Panc1 (cell line): Measurements from ENCODE around the gene C4orf51. TPM values are rescaled to one million over a fixed set of nuclear protein-coding genes. Genes with fewer than 3 reads are reported as not detected.

Experiments
- ATAC-seq: fragments of 200-7000 bp; cut with Tn5 transposase; 2 replicates; pipeline ENCODE4 v1.9.1; 2020; ENCODE audit warnings: mild to moderate bottlenecking, moderate library complexity
- BruUV-seq: library from RNA; stranded (reverse); fragments of 400-500 nt; replicated peaks from 2 replicates; lab custom pipeline; 2021; lab: Mats Ljungman, UMichigan
- CTCF ChIA-PET: fragments of 300-600 bp; sonication (Branson Sonifier 250); formaldehyde crosslinking; loops from one replicate; lab custom pipeline; 2022; ENCODE audit warnings: antibody characterized with exemption; lab: Charles Lee
- POLR2A ChIA-PET: fragments of 300-600 bp; sonication (Branson Sonifier 250); formaldehyde crosslinking; loops from one replicate; lab custom pipeline; 2022; ENCODE audit warnings: antibody characterized with exemption; lab: Charles Lee
- DNase-seq: peaks from one replicate; pipeline ENCODE4 v3.0.0-alpha.2; 2010; ENCODE audit warnings: low read depth, low spot score
- H3K27ac ChIP-seq: 2 replicates; pipeline ENCODE4 v1.5.1; 2011; ENCODE audit warnings: mild to moderate bottlenecking, low read length, inconsistent platforms
- H3K27me3 ChIP-seq: fragments of 200-500 bp; sonication (Bioruptor generic); 2 replicates; pipeline ENCODE4 v1.6.0; 2014; ENCODE audit warnings: low read length, inconsistent platforms; ENCODE audit not compliant: control insufficient read depth, insufficient read depth
- H3K36me3 ChIP-seq: fragments of 200-500 bp; sonication (Bioruptor generic); 2 replicates; pipeline ENCODE4 v1.5.1; 2014; ENCODE audit warnings: inconsistent platforms, mild to moderate bottlenecking, low read length, moderate library complexity; ENCODE audit not compliant: control insufficient read depth, insufficient read depth
- H3K4me1 ChIP-seq: 2 replicates; pipeline ENCODE4 v1.5.1; 2011; ENCODE audit warnings: inconsistent platforms, mild to moderate bottlenecking, low read length, moderate library complexity; ENCODE audit not compliant: control insufficient read depth, insufficient read depth
- H3K4me3 ChIP-seq, 2 experiments: 2 replicates each; pipeline ENCODE4 v1.5.1; 2011 to 2012; ENCODE audit warnings: low read depth in 2 of 2, low read length in 2 of 2, mild to moderate bottlenecking in 2 of 2, inconsistent platforms in 1 of 2, moderate library complexity in 1 of 2
- H3K9me3 ChIP-seq: fragments of 200-500 bp; sonication (Bioruptor generic); 2 replicates; pipeline ENCODE4 v1.5.1; 2014; ENCODE audit warnings: low read depth, mild to moderate bottlenecking, inconsistent platforms, low read length, moderate library complexity; ENCODE audit not compliant: control insufficient read depth, insufficient read depth
- POLR2AphosphoS5 ChIP-seq: IDR thresholded peaks from 2 replicates; pipeline ENCODE4 v1.6.1; 2012; ENCODE audit warnings: mild to moderate bottlenecking, low read depth, low read length, moderate library complexity
- SIN3A ChIP-seq: IDR thresholded peaks from 2 replicates; pipeline ENCODE4 v1.6.1; 2012; ENCODE audit warnings: low read depth, mild to moderate bottlenecking, low read length, moderate library complexity, borderline replicate concordance; ENCODE audit not compliant: insufficient read depth
- TCF7L2 ChIP-seq: IDR thresholded peaks from 2 replicates; pipeline ENCODE4 v1.6.1; 2011; ENCODE audit warnings: mild to moderate bottlenecking, low read depth, low read length, inconsistent platforms
- in situ Hi-C: cut with HindIII; loops from 2 replicates; pipeline ENCODE4 v1.10.0; 2016; ENCODE audit warnings: low sequenced_read_pairs, low pct_unique_long_range_greater_than_20kb
- intact Hi-C: fragments of 100-400 bp; cut with micrococcal nuclease; formaldehyde crosslinking; loops from one replicate; pipeline ENCODE4 v1.10.0; 2022; ENCODE audit not compliant: unreplicated experiment
- total RNA-seq: library from RNA; stranded (reverse); gene quantifications from one replicate; pipeline ENCODE4 v1.2.1, GENCODE V29; 2021; ENCODE audit not compliant: unreplicated experiment
- TF ChIP-seq, protein P1 (sequence below): fragments of 450-650 bp; IDR thresholded peaks from 2 replicates; pipeline ENCODE4 v1.5.1; 2017; ENCODE audit warnings: mild to moderate bottlenecking
- TF ChIP-seq, protein P2 (sequence below), 2 experiments: IDR thresholded peaks; 2 replicates each; pipeline ENCODE4 v1.6.1; 2011 to 2012; ENCODE audit warnings: low read depth in 2 of 2, control low read depth in 1 of 2, low read length in 1 of 2, mild to moderate bottlenecking in 1 of 2, moderate library complexity in 1 of 2; ENCODE audit not compliant: insufficient read depth in 1 of 2

C4orf51 gene
- total RNA-seq, 1 experiment from 2014 or later: not detected

DNA sequence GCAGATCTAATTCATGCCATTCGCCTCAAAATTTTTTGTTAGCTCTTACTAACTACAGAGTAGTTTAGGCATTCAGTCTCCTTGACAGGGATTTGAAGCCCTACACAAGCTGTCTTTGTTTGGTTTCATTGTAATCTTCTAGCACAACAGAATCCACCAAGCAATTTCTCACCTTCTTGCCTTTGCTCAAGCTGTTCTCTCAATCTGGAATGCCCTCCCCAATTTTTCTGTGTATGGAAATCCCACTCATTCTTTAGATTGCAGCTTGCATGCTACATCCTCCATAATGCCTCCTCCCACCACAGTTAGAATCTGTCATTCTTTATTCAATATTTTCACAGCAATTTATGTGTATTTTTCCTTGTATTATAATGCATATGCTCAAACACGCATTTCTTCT is 63.7 kb downstream of the C4orf51 start:
- Histone ChIP-seq H3K4me1 (no peaks in the 10 kb centered on the region), H3K36me3 (no peaks in the 10 kb centered on the region), H3K27me3 (no peaks in the 10 kb centered on the region), H3K27ac (no peak overlapping the region), H3K9me3 (no peaks in the 10 kb centered on the region), H3K4me3 (no peak overlapping the region)
- ATAC-seq (no peak), DNase-seq (no peak)
- CTCF ChIA-PET: no interaction called here
- intact Hi-C loops: no loop called here
- TF ChIP-seq POLR2AphosphoS5: no peak
- TF ChIP-seq, protein P1, sequence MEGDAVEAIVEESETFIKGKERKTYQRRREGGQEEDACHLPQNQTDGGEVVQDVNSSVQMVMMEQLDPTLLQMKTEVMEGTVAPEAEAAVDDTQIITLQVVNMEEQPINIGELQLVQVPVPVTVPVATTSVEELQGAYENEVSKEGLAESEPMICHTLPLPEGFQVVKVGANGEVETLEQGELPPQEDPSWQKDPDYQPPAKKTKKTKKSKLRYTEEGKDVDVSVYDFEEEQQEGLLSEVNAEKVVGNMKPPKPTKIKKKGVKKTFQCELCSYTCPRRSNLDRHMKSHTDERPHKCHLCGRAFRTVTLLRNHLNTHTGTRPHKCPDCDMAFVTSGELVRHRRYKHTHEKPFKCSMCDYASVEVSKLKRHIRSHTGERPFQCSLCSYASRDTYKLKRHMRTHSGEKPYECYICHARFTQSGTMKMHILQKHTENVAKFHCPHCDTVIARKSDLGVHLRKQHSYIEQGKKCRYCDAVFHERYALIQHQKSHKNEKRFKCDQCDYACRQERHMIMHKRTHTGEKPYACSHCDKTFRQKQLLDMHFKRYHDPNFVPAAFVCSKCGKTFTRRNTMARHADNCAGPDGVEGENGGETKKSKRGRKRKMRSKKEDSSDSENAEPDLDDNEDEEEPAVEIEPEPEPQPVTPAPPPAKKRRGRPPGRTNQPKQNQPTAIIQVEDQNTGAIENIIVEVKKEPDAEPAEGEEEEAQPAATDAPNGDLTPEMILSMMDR: no peak
- TF ChIP-seq SIN3A: no peak
- TF ChIP-seq, protein P2, sequence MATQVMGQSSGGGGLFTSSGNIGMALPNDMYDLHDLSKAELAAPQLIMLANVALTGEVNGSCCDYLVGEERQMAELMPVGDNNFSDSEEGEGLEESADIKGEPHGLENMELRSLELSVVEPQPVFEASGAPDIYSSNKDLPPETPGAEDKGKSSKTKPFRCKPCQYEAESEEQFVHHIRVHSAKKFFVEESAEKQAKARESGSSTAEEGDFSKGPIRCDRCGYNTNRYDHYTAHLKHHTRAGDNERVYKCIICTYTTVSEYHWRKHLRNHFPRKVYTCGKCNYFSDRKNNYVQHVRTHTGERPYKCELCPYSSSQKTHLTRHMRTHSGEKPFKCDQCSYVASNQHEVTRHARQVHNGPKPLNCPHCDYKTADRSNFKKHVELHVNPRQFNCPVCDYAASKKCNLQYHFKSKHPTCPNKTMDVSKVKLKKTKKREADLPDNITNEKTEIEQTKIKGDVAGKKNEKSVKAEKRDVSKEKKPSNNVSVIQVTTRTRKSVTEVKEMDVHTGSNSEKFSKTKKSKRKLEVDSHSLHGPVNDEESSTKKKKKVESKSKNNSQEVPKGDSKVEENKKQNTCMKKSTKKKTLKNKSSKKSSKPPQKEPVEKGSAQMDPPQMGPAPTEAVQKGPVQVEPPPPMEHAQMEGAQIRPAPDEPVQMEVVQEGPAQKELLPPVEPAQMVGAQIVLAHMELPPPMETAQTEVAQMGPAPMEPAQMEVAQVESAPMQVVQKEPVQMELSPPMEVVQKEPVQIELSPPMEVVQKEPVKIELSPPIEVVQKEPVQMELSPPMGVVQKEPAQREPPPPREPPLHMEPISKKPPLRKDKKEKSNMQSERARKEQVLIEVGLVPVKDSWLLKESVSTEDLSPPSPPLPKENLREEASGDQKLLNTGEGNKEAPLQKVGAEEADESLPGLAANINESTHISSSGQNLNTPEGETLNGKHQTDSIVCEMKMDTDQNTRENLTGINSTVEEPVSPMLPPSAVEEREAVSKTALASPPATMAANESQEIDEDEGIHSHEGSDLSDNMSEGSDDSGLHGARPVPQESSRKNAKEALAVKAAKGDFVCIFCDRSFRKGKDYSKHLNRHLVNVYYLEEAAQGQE (IDR thresholded peaks at IDR 0.05; ENCODE audit: insufficient read depth in 1 of 2, low read depth in 2 of 2, low read length in 1 of 2): no peak
- POLR2A ChIA-PET: no interaction called here
- in situ Hi-C loops: no loop called here
- BruUV-seq: no TSS peak

DNA sequence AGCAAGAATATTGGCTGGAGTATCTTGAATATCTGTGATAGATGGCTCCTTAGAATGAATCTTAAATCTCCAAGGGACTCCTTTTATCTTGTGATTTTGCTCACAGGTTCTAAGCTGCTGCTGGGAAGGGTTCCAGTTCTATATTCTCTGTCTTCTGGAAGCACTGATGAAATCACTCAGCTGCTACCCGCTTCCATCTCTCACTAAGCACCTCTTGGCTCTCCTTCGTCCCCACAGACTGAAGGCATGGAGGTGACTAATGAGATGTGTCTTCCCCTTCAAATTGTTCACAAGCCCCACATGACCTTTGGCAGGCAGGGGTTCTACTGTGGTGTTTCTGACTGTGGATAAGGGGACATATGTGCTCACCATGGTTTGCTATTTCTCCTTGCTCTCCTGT is 75.9 kb downstream of the C4orf51 start:
- POLR2A ChIA-PET: no interaction called here
- TF ChIP-seq SIN3A (no peak), POLR2AphosphoS5 (no peak), TCF7L2 (no peak)
- TF ChIP-seq, protein P1: no peak
- TF ChIP-seq, protein P2 (IDR thresholded peaks at IDR 0.05; ENCODE audit: insufficient read depth in 1 of 2, low read depth in 2 of 2, low read length in 1 of 2): no peak
- CTCF ChIA-PET: no interaction called here
- Histone ChIP-seq H3K27me3 (no peaks in the 10 kb centered on the region), H3K4me1 (no peaks in the 10 kb centered on the region), H3K36me3 (no peaks in the 10 kb centered on the region), H3K4me3 (no peak overlapping the region), H3K9me3 (no peaks in the 10 kb centered on the region), H3K27ac (no peak overlapping the region)
- BruUV-seq: no TSS peak
- ATAC-seq (no peak), DNase-seq (no peak)
- intact Hi-C loops: no loop called here
- in situ Hi-C loops: no loop called here
